GM12878 (cell line): ENCODE data around the gene IFIH1. TPM values are rescaled to one million over a fixed set of nuclear protein-coding genes. Genes with fewer than 3 reads are reported as not detected.

Experiments
- ASH2L ChIP-seq: fragments of 300-600, 200-600 bp; sonication (generic); IDR thresholded peaks from 2 replicates; pipeline ENCODE4 v1.6.1; 2017; ENCODE audit warnings: low read depth, mild to moderate bottlenecking, borderline replicate concordance
- MYB ChIP-seq: fragments of 150-350 bp; IDR thresholded peaks from 2 replicates; pipeline ENCODE4 v1.6.1; 2014; ENCODE audit warnings: mild to moderate bottlenecking, low read depth, low read length, borderline replicate concordance
- NFYB ChIP-seq: IDR thresholded peaks from 2 replicates; pipeline ENCODE4 v1.6.1; 2011; ENCODE audit warnings: low read depth, mild to moderate bottlenecking, low read length, improper control_type of control experiment, moderate library complexity; ENCODE audit not compliant: insufficient read depth
- PRDM15 ChIP-seq: fragments of 450-650 bp; formaldehyde crosslinking; IDR thresholded peaks from 2 replicates; pipeline ENCODE4 v1.4.0; 2020; ENCODE audit warnings: mild to moderate bottlenecking, moderate library complexity
- SIN3A ChIP-seq: IDR thresholded peaks from 2 replicates; pipeline ENCODE4 v1.6.1; 2012; ENCODE audit warnings: low read depth, low read length, improper control_type of control experiment
- ZNF274 ChIP-seq: IDR thresholded peaks from one replicate; pipeline ENCODE4 v1.8.0; 2011; ENCODE audit not compliant: insufficient read length, insufficient read depth
- ZSCAN29 ChIP-seq: fragments of 450-650 bp; IDR thresholded peaks from 2 replicates; pipeline ENCODE4 v1.6.1; 2017; ENCODE audit warnings: mild to moderate bottlenecking, moderate library complexity
- polyA plus RNA-seq, 11 experiments: library from polyadenylated mRNA; depleted of rRNA in 4 of 11; unstranded in 6 of 11; stranded (reverse) in 5 of 11; fragments of >200 nt; fragmentation: Nextera tagmentation in 4 of 11; fragmentation: Illumina TruSeq in 1 of 11; extraction: Ambion mirVana in 4 of 11; extraction: Trizol in 1 of 11; gene quantifications; 1 replicate in 1 of 11; 2 replicates in 10 of 11; pipeline versions ENCODE4 v1.2.1 to v1.2.3, GENCODE V29; 2011 to 2016; ENCODE audit warnings: inconsistent platforms in 2 of 11, missing spikeins in 2 of 11, low read depth in 1 of 11
- total RNA-seq, 4 experiments: library from RNA; depleted of rRNA in 3 of 4; stranded (reverse); fragments of >200 nt in 3 of 4; fragmentation: Illumina TruSeq in 1 of 4; extraction: Trizol in 1 of 4; gene quantifications; 2 replicates each; pipeline versions ENCODE4 v1.2.1 to v1.2.3, GENCODE V29; 2013 to 2021

The IFIH1 gene
- total and polyA plus RNA-seq, 10 of the 15 experiments (the other 5 are each of a cell fraction or from before 2014, with no cell fraction given), result 12.5 to 40.9 (median 28.8) TPM

GRCh38 chr2:162217598-162217997 lies 100.9 kb downstream of the IFIH1 start (continued):
- TF ChIP-seq ZSCAN29 (no peak), PRDM15 (CRISPR knock-in tag) (no peak), ZNF274 (no peak), MYB (no peak), SIN3A (no peak), NFYB (no peak), ASH2L (no peak)

Other genes starting within 250 kb of the IFIH1 start
- gene DPP4, start 244.5 kb downstream of the IFIH1 start, total RNA-seq (2014; rRNA removed), result 9.3 and 10.1 TPM in 2 replicates
- 10.6 and 11.7 TPM in 2 replicates for gene DPP4, start 244.5 kb downstream of the IFIH1 start, total RNA-seq (2014; rRNA removed; fragmentation: Illumina TruSeq; extraction: Trizol)
- 6.3 and 7.0 TPM in 2 replicates for gene DPP4, start 244.5 kb downstream of the IFIH1 start, total RNA-seq (2021)
- 11.0 and 11.9 TPM in 2 replicates for gene DPP4, start 244.5 kb downstream of the IFIH1 start, polyA plus RNA-seq (2011; rRNA removed)
- gene DPP4, start 244.5 kb downstream of the IFIH1 start, polyA plus RNA-seq (2014; fragmentation: Illumina TruSeq; extraction: Trizol), result 9.3 and 11.8 TPM in 2 replicates
- 1 to 10 TPM; 4.1 to 4.8 TPM for gene DPP4, start 244.5 kb downstream of the IFIH1 start, polyA plus RNA-seq (2014; fragmentation: Nextera tagmentation; extraction: Ambion mirVana)
- gene DPP4, start 244.5 kb downstream of the IFIH1 start, polyA plus RNA-seq (2014; rRNA removed), result 5.8 and 7.7 TPM in 2 replicates
- gene DPP4, start 244.5 kb downstream of the IFIH1 start, polyA plus RNA-seq (2016; fragmentation: Nextera tagmentation; extraction: Ambion mirVana), result 10 to 100 TPM in 1 of 2 experiments, 1 to 10 TPM in 1; 9.9 to 11.4 TPM
- not detected in 2 replicates for gene GCG, start 166.4 kb downstream of the IFIH1 start, total RNA-seq (2014; rRNA removed)
- not detected in 2 replicates for gene GCG, start 166.4 kb downstream of the IFIH1 start, total RNA-seq (2014; rRNA removed; fragmentation: Illumina TruSeq; extraction: Trizol)
- 0.29 TPM in 1 of 2 replicates, not detected in the other for gene GCG, start 166.4 kb downstream of the IFIH1 start, total RNA-seq (2021)
- not detected in 2 replicates for gene GCG, start 166.4 kb downstream of the IFIH1 start, polyA plus RNA-seq (2011; rRNA removed)
- gene GCG, start 166.4 kb downstream of the IFIH1 start, polyA plus RNA-seq (2014; fragmentation: Illumina TruSeq; extraction: Trizol), result not detected in 2 replicates
- gene GCG, start 166.4 kb downstream of the IFIH1 start, polyA plus RNA-seq (2014; fragmentation: Nextera tagmentation; extraction: Ambion mirVana), result not detected
- gene GCG, start 166.4 kb downstream of the IFIH1 start, polyA plus RNA-seq (2014; rRNA removed), result not detected in 2 replicates
- not detected for gene GCG, start 166.4 kb downstream of the IFIH1 start, polyA plus RNA-seq (2016; fragmentation: Nextera tagmentation; extraction: Ambion mirVana)
- 0.33 TPM in 1 of 2 replicates, not detected in the other for gene FAP, start 75.2 kb downstream of the IFIH1 start, total RNA-seq (2014; rRNA removed)
- gene FAP, start 75.2 kb downstream of the IFIH1 start, total RNA-seq (2014; rRNA removed; fragmentation: Illumina TruSeq; extraction: Trizol), result not detected in 2 replicates
- gene FAP, start 75.2 kb downstream of the IFIH1 start, total RNA-seq (2021), result not detected in 2 replicates
- 0.16 and 0.22 TPM in 2 replicates for gene FAP, start 75.2 kb downstream of the IFIH1 start, polyA plus RNA-seq (2011; rRNA removed)
- gene FAP, start 75.2 kb downstream of the IFIH1 start, polyA plus RNA-seq (2014; fragmentation: Illumina TruSeq; extraction: Trizol), result not detected in 2 replicates
- not detected for gene FAP, start 75.2 kb downstream of the IFIH1 start, polyA plus RNA-seq (2014; fragmentation: Nextera tagmentation; extraction: Ambion mirVana)
- gene FAP, start 75.2 kb downstream of the IFIH1 start, polyA plus RNA-seq (2014; rRNA removed), result not detected in 2 replicates
- gene FAP, start 75.2 kb downstream of the IFIH1 start, polyA plus RNA-seq (2016; fragmentation: Nextera tagmentation; extraction: Ambion mirVana), result not detected
- 30.1 and 32.7 TPM in 2 replicates for gene GCA, start 25.4 kb upstream of the IFIH1 start, total RNA-seq (2014; rRNA removed)
- 20.6 and 22.8 TPM in 2 replicates for gene GCA, start 25.4 kb upstream of the IFIH1 start, total RNA-seq (2014; rRNA removed; fragmentation: Illumina TruSeq; extraction: Trizol)
- gene GCA, start 25.4 kb upstream of the IFIH1 start, total RNA-seq (2021), result 26.7 and 29.9 TPM in 2 replicates
- 55.7 and 69.8 TPM in 2 replicates for gene GCA, start 25.4 kb upstream of the IFIH1 start, polyA plus RNA-seq (2011; rRNA removed)
- 25.1 and 30.8 TPM in 2 replicates for gene GCA, start 25.4 kb upstream of the IFIH1 start, polyA plus RNA-seq (2014; fragmentation: Illumina TruSeq; extraction: Trizol)
- 10 to 100 TPM; 53.5 to 81.9 TPM for gene GCA, start 25.4 kb upstream of the IFIH1 start, polyA plus RNA-seq (2014; fragmentation: Nextera tagmentation; extraction: Ambion mirVana)
- gene GCA, start 25.4 kb upstream of the IFIH1 start, polyA plus RNA-seq (2014; rRNA removed), result 28.0 and 37.7 TPM in 2 replicates
- gene GCA, start 25.4 kb upstream of the IFIH1 start, polyA plus RNA-seq (2016; fragmentation: Nextera tagmentation; extraction: Ambion mirVana), result 10 to 100 TPM; 33.9 to 36.0 TPM